Adrenal gland (tissue), 5 donors: Measurements from ENCODE around the gene CDCA3.

Experiments
- CTCF ChIP-seq, 6 experiments: fragments of 450-650 bp in 4 of 6; fragments of 200-600 bp in 2 of 6; sonication (generic) in 1 of 6; IDR thresholded peaks; 1 replicate in 5 of 6; 2 replicates in 1 of 6; pipeline versions ENCODE4 v1.5.1 to v1.8.0; 2016 to 2021; ENCODE audit warnings: antibody characterized with exemption in 6 of 6, mild to moderate bottlenecking in 2 of 6, moderate library complexity in 1 of 6
- POLR2A ChIP-seq, 2 donors: fragments of 450-650 bp; IDR thresholded peaks; one replicate each; pipeline ENCODE4 v1.6.1; 2017; ENCODE audit warnings: antibody characterized with exemption in 2 of 2, mild to moderate bottlenecking in 2 of 2, moderate library complexity in 1 of 2
- donor health status: DM: no; HTN: no; CAD: no.

GRCh38 chr12:6836851-6837250 lies 14.2 kb downstream of the CDCA3 start:
- TF ChIP-seq CTCF (IDR thresholded peaks at IDR 0.05) (no peak), POLR2A (IDR thresholded peaks at IDR 0.05) (no peak)
